Stimulated activated CD4-positive, alpha-beta T cell treated with anti-CD3 and anti-CD28 coated beads, Interleukin-12 subunit alpha, Interleukin-12 subunit beta, amount 100 ng/mL, for 48 hours (primary cell): ENCODE measurements around the gene IRGQ.
"Not testable (repeated sequence)": the region's sequence is repeated elsewhere in the genome, so short reads cannot be mapped to it uniquely, and the experiment has no call there.

Experiments
- DNase-seq, 3 donors: peaks; one replicate each; pipeline ENCODE4 v3.0.0-alpha.2; 2020; ENCODE audit warnings: low read depth in 2 of 3, low spot score in 1 of 3

Gene IRGQ

DNA sequence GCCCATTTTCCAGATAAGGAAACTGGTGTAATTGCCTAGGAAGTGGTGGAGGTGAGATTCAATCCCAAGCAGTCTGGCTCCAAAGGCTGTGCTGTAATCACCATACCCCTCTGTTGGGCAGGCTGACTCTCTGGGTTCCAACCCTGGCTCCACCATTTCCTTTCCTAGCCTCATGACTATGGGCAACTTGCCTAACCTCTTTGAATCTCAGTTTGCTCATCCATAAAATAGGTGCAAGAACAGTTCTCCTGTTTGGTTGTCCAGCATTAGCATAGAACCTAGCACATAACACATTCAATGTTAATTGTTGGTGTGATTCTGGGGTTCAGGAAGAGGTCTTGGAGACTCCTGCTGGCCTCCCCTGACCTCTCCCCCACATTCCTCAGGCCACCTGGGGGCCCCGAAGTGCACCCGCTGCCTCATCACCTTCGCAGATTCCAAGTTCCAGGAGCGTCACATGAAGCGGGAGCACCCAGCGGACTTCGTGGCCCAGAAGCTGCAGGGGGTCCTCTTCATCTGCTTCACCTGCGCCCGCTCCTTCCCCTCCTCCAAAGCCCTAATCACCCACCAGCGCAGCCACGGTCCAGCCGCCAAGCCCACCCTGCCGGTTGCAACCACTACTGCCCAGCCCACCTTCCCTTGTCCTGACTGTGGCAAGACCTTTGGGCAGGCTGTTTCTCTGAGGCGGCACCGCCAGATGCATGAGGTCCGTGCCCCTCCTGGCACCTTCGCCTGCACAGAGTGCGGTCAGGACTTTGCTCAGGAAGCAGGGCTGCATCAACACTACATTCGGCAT, 2.7 kb upstream of the IRGQ start:
- DNase-seq, result no peak

DNA sequence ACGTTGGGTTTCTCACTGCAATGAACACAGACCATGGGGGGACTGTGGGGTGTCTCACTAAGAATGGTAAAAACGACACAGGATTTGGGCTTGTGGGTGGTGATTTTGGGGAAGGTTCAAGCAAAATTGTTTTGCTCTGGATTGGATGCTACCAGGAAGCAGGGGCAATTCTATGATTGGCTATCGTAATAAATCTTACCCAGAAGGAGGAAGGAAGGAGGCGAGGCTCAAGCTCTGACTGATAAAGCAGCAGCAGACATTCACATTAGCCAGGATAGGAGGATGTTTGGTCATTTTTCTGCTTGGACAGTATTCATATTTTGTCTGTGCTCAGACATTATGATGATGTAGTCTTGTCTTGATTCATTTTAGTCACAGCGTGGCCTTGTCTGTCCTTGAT, 1.9 kb upstream of the IRGQ start:
- DNase-seq, result no peak

DNA sequence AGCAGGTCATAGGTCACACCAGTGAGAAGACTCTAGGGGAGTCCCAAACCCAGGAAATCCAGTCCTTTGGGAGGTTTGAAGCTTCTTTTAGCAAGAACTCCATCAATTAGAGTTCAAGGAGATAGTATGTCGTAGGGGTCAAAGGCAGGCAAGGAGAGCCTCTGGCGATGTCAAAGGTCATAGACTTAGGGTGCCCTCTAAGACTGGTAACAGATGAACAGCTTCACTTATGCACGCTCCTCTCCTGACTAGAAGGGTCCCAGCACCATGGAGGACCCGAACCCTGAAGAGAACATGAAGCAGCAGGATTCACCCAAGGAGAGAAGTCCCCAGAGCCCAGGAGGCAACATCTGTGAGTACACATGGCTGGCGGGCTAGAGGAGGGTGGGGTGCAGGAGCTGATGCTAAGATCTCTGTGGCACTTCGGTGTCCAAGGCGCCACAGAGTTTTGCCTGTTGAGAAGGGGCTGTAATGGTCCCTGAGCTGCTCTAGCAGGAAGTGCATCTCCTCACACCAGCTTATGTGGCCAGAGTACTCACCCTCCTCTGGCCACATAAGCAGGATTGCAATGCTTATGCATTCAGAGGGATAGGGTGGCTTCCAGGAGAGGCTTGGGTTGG, 1.0 kb upstream of the IRGQ start:
- DNase-seq, result no peak

DNA sequence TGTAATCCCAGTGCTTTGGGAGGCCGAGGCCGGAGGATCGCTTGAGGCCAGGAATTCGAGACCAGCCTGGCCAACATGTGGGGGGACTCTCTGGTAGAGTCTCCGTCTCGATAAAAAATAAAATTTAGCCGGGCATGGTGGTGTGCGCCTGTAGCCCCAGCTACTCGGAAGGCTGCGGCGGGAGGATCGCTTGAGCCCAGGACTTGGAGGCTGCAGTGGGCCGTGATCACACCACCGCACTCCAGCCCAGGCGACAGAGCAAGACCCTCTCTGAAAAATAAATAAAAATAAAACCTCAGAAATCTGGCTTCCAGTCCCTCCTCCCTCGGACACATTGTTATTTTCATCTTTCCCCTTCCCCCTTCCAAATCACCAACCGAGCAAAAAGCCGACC, 332 bp downstream of the IRGQ start:
- no peak for DNase-seq

DNA sequence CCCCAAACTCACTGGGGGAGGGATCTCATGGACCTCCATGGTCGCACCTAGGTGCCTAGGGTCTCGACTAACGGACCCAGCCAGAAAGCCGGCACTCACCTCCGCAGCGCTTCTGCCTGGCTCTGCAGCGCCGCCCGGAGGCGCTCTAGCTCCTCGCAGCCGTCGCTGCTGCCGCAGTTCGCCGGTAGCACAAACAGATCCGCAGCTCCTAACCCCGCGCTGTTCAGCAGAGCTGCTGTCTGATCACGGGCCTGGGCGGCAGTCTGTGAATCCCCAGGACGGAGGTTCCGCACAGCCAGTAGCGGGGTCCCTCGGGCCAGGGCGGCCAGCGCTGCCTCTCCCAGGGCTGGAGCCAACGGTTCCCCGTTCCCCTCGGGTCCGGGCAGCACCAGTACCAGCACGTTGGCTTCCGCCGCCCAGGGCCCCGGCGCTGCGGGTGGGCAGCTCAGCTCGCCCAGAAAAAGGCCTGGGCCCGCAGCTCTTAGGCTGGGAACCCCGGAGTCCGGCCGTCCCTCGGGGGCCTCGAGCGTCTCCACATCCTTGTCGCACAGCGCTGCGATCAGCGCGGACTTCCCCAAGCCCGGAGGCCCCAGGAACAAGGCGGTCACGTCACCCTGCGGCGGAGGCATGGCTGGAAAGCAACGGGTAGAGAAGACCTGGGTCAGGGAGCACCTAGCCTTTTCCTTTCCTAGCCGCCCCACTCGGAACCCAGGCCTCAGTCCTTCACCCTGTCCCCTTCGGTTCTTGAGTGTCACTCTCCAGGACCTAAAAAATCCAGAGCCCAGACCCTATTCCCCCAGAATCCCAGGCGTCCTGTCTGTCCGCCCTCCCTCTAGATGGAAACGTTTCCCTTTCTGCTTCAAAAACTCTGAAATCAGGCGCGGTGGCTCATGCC, 977 bp downstream of the IRGQ start:
- peak; percentile 51 to 61 (median 57) for DNase-seq

DNA sequence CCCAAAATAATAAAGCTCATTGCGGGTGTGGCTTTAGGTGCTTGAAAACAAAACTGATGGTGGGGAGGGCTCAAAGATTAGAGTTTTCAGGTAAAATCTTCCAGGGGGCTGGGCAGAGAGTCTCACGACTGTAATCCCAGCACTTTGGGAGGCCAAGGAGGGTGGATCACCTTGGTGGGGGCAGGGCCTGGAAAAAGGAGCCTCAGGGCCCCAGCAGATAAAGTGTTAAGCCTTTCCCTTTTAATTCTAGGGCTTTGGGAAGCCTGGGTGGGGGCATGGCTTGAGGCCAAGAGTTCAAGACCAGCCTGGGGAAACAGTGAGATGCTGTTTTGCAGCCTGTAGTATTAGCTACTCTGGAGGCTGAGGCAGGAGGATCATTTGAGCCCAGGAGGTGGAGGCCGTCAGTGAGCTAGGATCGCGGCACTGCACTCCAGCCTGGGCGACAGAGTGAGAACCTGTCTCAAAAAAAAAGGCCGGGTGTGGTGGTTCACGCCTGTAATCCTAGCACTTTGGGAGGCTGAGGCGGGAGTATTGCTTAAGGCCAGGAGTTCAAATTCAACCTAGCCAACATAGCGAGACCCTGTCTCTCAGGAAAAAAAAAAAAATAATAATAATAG, 1.7 kb downstream of the IRGQ start:
- no peak for DNase-seq

DNA sequence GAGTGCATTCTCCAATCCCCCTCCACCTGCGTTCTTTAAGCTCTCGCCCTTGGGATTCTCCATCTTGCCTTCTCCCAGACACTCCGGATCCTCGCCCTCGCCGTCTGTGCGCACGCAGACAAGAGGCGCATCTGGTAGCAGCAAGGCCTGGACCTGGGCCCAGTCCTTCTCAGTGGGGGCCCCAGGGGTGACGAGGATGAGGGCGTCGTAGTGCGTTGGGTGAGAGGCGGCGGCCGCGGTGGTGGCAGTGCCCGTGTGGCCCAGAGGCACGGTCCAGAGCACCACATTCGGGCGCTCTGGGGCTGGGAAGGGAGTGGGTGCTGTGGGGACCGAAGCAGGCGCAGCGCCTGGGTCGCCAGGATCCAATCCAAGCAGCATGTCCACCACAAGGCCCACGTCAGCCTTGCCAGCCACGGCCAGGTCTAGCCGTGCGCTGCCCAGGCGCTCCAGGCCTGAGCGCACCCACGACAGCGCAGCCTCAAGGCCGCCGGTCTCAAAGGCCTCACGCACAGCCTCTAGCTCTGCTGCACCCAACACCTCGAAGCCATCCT, 3.1 kb downstream of the IRGQ start:
- DNase-seq, result no peak

DNA sequence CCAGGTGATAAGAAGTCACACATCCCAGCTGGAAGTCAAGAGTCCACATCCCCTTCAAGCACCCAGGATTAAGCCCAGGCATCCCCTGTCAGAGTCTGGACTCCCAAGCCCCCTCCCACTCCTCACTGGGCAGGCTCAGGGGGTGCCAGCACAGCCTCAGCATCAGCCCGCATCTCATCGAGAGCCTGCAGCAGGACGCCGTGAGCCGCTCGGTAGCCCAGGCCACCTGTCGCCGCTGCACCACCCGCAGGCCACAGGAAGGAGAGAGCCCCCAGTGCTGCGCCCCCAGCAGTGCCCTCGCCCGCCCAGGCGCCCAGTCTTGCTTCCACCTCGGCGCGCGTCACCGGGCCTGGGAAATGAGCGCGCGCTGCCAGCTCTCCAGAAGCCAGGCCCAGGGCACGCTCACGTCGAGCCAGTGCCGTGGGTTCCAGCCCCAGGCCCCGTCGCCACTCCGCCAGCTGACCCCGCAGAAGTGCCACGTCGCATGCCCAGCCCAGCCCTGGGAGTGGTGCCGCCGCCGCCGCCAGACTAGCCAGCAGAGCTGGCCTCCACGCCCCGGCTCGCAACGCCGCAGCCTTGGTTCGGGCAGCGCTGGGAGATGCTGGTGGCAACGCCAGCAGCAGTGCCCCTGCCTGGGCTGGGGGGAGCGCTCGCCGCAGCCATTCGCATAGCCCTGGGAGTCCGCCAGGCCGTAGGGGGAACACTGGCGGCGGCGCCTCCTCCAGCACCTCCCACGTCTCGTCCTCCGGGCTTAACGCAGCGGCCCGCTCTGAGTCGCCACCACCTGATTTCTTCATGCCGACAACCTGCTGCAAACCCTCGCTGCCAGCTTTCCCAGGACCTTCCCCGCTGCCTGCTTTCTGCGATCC, 3.8 kb downstream of the IRGQ start:
- no peak for DNase-seq

DNA sequence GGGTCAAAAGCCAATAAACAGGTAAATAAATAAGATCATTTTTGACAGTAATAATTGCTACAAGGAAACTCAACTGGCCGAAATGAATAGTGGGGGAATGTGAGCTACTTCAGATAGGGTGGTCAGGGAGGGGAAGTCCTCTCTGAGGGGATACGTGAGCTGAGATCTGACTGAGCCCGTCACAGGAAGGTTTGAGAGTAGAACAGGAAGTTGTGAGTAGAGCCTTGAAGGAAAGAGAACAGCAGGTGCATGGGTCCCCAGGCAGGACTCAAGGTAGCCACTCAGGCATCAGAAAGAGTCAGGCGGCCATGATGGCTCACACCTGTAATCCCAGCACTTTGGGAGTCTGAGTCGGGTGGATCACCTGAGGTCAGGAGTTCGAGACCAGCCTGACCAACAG, 6.3 kb downstream of the IRGQ start:
- no peak for DNase-seq

DNA sequence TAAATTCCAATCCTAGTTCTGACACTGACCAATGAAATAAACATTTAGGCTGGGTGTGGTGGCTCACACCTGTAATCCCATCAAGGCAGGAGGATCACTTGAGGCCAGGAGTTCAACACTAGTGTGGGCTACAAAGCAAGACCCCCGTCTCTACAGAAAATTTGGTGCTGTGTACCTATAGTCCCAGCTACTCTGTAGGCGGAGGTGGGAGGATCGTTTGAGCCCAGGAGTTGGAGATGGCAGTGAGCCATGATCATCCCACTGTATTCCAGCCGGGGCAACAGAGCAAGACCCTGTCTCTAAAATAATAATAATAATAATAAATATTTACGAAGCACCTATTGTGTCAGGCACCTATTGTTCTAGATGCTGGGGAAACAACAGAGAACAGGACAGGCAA, 6.7 kb downstream of the IRGQ start:
- DNase-seq, result no peak

DNA sequence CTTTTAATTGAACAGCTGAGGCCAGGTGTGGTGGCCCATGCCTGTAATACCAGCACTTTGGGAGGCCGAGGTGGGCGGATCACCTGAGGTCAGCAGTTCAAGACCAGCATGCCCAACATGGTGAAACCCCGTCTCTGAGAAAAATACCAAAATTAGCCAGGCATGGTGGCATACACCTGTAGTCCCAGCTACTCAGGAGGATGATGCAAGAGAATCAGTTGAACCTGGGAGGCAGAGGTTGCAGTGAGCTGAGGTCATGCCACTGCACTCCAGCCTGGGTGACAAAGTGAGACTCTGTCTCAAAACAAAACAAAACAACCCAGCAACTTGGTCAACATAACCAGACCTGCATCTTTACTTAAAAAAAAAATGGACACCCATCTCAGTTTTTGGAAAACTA, 8.9 kb downstream of the IRGQ start:
- DNase-seq, result not testable (repeated sequence)

DNA sequence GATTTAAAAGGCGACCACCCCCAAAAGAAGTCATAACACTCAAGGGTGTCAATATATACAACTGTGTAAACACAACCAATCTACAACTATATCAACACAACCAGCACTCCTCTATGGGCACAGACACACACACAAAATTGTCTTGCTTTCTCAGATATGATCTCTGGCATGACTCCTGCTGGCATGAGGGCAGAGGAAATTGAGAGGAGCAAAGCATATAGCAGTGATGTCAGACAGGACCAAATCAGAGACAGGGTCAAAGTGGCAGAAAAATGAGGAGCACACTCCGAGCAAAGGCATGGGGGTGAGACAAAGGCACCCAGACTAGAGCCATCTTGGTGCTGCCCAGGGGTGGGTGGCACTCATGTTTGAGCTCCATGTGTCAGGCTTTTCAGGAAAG, 9.6 kb downstream of the IRGQ start:
- no peak for DNase-seq

DNA sequence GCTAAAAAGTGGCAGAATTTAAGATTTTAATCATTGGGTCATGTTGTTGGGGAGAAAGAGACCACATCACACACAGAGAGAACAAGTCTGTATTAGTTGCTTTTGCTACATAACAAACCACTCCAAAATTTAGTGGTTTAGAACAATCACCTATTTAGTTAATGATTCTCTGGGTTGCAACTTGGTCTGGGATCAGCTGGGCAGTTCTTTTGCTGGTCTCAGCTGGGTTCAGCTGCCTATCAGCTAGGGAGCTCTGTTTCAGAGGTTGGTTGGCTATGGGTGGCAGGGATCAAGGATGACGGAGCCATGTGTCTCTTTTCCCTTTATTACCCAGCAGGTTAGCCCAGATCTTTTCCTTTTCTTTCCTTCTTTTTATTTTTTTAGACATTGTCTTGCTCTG, 11.4 kb downstream of the IRGQ start:
- no peak for DNase-seq

DNA sequence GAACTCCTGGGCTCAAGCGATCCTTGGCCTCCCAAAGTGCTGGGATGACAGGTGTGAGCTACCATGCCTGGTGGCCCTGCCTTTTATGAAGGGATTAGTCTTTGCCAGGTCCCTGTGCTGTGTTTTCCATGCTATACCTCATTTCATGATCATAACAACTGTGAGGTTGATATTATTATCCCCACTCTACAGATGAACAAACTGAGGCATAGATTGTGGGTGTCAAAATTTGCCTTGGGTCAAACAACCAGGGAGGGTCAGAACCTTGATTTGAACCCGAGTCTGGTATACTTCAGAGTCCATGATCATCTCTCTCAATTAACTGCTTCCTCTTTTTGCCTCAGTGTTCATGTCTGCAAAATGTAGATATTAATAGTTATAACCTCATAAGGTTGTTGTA, 13.4 kb downstream of the IRGQ start:
- no peak for DNase-seq

DNA sequence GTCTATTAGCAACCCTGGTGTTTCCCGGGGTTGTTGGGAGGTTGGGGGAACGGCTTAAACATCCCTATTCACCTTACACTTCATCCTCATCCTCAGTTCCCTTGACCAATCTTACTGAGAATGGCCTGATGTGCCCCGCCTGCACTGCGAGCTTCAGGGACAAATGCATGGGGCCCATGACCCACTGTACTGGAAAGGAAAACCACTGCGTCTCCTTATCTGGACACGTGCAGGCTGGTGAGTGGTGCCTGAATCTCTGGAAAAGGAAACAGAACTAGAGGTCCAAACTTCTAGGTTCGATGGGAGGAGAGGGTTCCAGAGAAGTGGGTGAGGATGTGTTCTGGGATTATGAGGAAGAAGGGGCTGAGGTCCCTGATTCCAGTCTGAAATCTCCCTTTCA, 14.5 kb downstream of the IRGQ start:
- DNase-seq, result no peak

DNA sequence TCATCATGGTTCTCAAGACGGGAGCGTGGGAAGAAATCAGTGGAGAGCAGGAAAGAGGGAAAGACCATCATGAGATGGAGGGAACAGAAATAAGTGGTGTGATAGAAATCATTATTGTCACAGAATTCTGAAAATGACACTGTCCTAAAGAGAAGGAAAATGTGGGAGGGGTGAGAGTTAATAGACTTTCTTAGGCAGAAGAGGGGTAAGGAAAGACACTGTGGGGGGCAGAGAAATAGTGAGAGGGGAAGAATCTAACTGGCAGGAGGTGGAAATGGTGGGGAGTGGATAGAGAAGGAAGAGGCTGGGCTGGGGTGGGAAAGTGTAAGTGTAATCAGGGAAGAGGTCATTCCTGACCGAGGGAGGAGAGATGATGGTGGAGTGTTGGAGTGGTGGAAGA, 17.1 kb downstream of the IRGQ start:
- DNase-seq, result no peak

DNA sequence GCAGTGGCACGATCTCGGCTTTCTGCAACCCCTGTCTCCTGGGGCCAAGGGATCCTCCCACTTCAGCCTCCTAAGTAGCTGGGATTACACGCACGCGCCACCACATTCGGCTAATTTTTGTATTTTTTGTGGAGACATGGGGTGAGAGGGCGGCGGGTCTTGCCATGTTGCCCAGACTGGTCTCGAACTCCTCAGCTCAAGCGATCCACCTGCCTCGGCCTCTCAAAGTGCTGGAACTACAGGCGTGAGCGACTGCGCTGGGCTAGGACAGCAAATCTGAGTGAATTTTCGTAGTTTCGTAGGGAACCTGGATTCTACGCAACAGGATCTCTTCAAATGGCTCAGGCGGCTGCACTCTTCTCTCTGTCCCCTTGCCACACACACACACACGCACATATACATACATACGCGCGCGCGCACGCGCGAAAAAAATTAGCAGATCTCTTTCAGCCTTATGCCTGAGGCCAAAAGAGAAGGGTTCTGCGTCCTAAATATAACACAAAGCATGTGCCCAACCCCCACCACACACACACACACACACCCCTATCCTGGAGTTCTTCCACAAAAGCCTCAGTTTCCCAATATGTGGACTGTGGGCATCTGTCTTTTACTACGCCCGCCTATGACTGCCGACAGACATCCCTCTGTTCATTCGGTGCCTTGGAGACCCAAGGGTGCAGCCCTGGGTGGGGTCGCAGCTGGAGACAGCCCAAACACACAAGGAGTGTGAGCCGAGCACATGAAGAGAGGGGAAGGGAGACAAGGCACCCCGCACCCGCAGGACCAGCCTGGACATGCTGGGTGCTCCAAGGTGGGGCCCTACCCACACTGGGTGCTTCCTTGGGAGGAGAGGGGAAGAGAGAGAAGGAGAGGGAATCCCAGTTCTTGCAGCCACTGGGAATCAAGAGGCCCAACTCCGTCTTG, 19.7 kb downstream of the IRGQ start:
- DNase-seq, result no peak

DNA sequence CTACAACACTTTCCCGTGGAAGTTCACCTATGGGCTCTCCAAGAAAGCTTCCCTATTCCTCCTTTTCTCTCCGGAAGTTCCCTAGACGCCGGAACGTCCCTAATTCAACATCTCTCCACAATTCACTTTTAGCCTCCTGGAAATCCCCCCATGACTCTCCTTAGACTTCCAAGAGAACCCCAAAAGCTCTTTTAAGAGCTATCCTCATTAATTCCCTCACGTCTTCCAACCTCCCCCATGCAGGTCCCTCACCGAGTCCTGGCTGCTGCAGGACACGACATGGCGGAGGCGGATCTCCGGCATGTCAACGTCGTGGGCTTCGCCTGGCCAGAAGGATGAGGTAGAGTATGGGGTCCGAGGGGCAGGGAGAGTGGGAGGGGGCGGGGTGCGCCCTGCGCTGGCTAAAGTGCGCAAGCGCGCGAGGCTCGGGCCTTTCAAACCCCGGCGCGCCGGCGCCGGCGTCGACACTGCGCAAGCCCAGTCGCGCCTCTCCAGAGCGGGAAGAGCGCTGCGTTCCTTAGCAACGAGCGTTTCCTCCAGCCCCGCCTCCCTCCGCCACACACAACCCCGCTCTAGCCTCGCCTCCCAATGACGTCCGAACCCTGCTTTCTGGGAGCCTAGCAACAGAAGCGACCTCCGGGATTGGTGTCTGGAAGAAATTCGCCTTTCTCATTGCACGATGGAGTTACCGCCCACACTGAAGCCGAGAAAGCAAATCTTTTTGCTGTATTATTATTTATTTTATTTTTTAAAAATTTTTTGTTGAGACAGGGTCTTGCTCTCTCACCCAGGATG, 20.6 kb downstream of the IRGQ start, which contains the start of the genes PINLYP and XRCC1:
Gene PINLYP, plus strand, starts transcription at position 646 of the 795 bp plus-strand sequence. CDS start 1,391 bp downstream, outside the sequence.
Gene XRCC1, minus strand, starts transcription at position 372 of the 795 bp plus-strand sequence. Its CDS starts 69 bp downstream, at position 303.
- peak; percentile 94 to 96 (median 94) for DNase-seq
